ENCODE data around the gene C1S. TPM values are rescaled to one million over a fixed set of nuclear protein-coding genes. Genes with fewer than 3 reads are reported as not detected.

The C1S gene
- total and polyA plus RNA-seq, 8 donors = 61.6 to 404 (median 174) TPM

DNA sequence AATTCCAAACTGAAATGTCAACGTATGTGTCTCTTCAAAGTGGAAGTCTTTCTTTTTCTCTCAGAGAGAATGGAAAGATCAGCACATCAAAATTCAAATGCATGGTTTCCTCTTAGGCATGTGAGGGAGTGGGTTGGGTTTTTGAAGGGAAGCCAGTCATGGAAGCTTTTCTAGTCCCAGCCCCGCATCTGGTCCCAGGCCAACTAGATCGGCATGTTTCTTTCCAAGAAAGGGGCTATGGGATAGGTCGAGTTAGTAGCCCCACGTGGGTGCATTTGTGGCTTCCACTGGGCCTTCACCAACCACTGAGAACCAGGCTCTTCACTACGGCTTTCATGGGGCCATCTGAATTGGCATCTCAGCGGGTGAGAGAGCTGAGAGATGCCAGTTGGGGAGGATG, 6.6 kb downstream of the C1S start:
- DNase-seq = no peak
- intact Hi-C loops (cut with DNase I; ENCODE audit: low total_unique reads) = no loop called here
- Histone ChIP-seq H3K9me3 (no peaks in the 10 kb centered on the region), H3K27me3 (no peaks in the 10 kb centered on the region), H3K4me1 (peaks cover 0 to 46% (median 12%) of the 10 kb centered on the region in 4 donors), H3K4me3 (no peak overlapping the region), H3K36me3 (peaks cover 0 to 73% (median 55%) of the 10 kb centered on the region in 4 donors), H3K27ac (no peak overlapping the region)
- WGBS, 5 donors = 75 to 88% (median 84%) methylated on average over 7 of the region's 7 CpGs
- TF ChIP-seq POLR2A (IDR thresholded peaks at IDR 0.05) (no peak), CTCF (IDR thresholded peaks at IDR 0.05) (no peak), EP300 (IDR thresholded peaks at IDR 0.05) (no peak), POLR2AphosphoS5 (IDR thresholded peaks at IDR 0.05) (no peak)

DNA sequence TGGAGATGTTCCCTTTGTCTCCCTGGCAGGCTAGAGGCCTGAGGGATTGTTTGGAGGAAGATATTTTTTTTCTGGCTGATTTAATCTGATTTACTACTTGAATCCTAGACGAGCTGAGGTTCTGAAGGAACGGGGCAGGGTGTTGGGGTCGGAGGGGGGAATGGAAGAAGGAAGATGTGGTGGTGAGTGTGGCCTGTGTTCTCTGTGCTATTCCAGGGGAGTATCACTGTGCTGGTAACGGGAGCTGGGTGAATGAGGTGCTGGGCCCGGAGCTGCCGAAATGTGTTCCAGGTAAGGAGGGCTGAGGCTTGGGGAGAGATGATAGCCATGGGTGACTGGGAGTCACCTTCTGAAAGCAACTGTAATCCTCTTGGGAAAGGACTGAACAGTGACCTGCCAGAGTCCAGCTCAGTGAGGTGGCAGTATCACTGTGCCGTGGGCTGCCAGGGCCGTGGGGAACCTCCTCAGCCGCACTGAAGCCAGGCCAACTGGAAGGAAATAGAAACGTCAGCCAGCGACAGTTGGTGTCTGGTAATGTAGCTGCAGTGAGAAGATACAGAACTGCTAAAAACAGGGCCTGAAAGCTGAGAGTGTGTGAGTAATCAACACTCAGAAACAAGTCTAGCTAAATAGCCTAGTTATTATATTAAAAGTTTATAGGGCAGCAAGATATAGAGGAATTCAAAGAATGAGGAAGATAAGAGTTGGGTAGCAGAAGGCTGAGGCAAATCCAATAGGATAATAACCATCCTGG, 7.9 kb downstream of the C1S start:
- peaks cover 0 to 33% (median 8%) of the 10 kb centered on the region in 4 donors for H3K4me1 ChIP-seq
- H3K4me3 ChIP-seq = no peak overlapping the region
- WGBS, 5 donors = 50 to 60% (median 55%) methylated on average over 11 of the region's 11 CpGs
- peaks cover 0 to 70% (median 51%) of the 10 kb centered on the region in 4 donors for H3K36me3 ChIP-seq
- H3K27me3 ChIP-seq = no peaks in the 10 kb centered on the region
- no peaks in the 10 kb centered on the region for H3K9me3 ChIP-seq
- intact Hi-C loops (cut with DNase I; ENCODE audit: low total_unique reads) = no loop called here
- no peak for TF ChIP-seq EP300 (IDR thresholded peaks at IDR 0.05)
- no peak for TF ChIP-seq POLR2A (IDR thresholded peaks at IDR 0.05)
- DNase-seq = peak in 1 of 2 donors; percentile 32
- H3K27ac ChIP-seq = peak overlapping the region in 2 of 5 donors; percentile 38 to 42

- H3K9me3 ChIP-seq = no peaks in the 10 kb centered on the region
- WGBS, 5 donors = 23 to 45% (median 36%) methylated on average over 2 of the region's 2 CpGs
- no peak overlapping the region for H3K4me3 ChIP-seq
- no peak for TF ChIP-seq POLR2A (IDR thresholded peaks at IDR 0.05)
- TF ChIP-seq POLR2AphosphoS5 (IDR thresholded peaks at IDR 0.05) = no peak
- TF ChIP-seq CTCF (IDR thresholded peaks at IDR 0.05) = no peak
- no peak for TF ChIP-seq EP300 (IDR thresholded peaks at IDR 0.05)
- intact Hi-C loops (cut with DNase I; ENCODE audit: low total_unique reads) = no loop called here
- DNase-seq = no peak
- no peaks in the 10 kb centered on the region for H3K27me3 ChIP-seq
- peaks cover 0 to 27% (median 8%) of the 10 kb centered on the region in 4 donors for H3K4me1 ChIP-seq
- peaks cover 0 to 64% (median 50%) of the 10 kb centered on the region in 4 donors for H3K36me3 ChIP-seq
- H3K27ac ChIP-seq = peak overlapping the region in 2 of 5 donors; percentile 31 to 42
These were observed 8.5 kb downstream of the C1S start for GRCh38 chr12:7068994-7069346.

DNA sequence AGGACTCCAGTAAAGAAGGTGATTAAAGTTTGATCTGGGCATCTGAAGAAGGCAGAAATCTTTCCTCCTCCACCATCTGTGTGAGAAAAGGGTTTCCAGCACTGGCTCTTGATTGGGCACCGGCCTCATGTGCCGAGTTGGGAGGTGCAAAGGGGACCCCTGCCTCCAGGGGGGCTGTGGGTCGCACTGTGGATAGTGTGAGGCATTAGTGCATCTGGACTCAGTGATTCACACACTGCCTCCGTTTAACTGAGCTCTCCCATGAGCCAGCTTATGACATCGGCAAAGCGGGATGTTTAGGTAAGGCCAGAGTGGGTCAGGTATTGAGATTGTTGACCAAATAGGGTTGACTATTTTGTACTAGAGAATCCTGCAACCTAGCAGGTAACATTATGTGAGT, 8.9 kb downstream of the C1S start:
- intact Hi-C loops (cut with DNase I; ENCODE audit: low total_unique reads) = no loop called here
- peaks cover 0 to 24% (median 8%) of the 10 kb centered on the region in 4 donors for H3K4me1 ChIP-seq
- no peak overlapping the region for H3K4me3 ChIP-seq
- H3K27ac ChIP-seq = peak overlapping the region in 1 of 5 donors; percentile 31
- H3K27me3 ChIP-seq = no peaks in the 10 kb centered on the region
- peaks cover 0 to 62% (median 50%) of the 10 kb centered on the region in 4 donors for H3K36me3 ChIP-seq
- no peaks in the 10 kb centered on the region for H3K9me3 ChIP-seq
- TF ChIP-seq CTCF (IDR thresholded peaks at IDR 0.05) = no peak
- no peak for TF ChIP-seq POLR2A (IDR thresholded peaks at IDR 0.05)
- TF ChIP-seq EP300 (IDR thresholded peaks at IDR 0.05) = no peak
- no peak for TF ChIP-seq POLR2AphosphoS5 (IDR thresholded peaks at IDR 0.05)
- DNase-seq = no peak
- WGBS, 5 donors = 79 to 91% (median 86%) methylated on average over 6 of the region's 6 CpGs

DNA sequence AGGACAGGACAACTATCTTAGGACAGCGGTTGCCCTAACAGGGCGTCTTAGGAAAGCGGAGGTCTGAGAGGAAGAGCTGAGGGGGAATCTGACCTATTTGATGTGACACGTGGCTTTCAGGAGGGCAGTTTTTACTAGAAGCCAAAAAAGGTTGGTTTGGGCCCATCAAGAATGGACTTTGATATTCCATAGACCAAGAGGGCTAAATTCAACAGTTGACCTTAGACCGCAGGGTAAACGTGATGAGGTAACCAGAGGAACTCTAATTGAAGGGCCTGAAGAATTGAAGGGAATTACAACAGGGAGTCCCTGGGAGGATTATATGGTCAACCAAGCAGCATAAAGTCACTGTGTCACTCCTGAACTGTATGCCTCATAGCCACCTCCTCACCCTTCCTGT, 11.5 kb downstream of the C1S start:
- Histone ChIP-seq H3K4me3 (no peak overlapping the region), H3K9me3 (no peaks in the 10 kb centered on the region), H3K36me3 (peaks cover 0 to 35% (median 33%) of the 10 kb centered on the region in 4 donors), H3K4me1 (peaks cover 0 to 17% (median 8%) of the 10 kb centered on the region in 4 donors), H3K27ac (no peak overlapping the region), H3K27me3 (no peaks in the 10 kb centered on the region)
- WGBS, 5 donors = 80 to 86% (median 85%) methylated on average over 6 of the region's 6 CpGs
- intact Hi-C loops (cut with DNase I; ENCODE audit: low total_unique reads) = no loop called here
- DNase-seq = no peak
- TF ChIP-seq CTCF (IDR thresholded peaks at IDR 0.05) (no peak), POLR2A (IDR thresholded peaks at IDR 0.05) (no peak), POLR2AphosphoS5 (IDR thresholded peaks at IDR 0.05) (no peak), EP300 (IDR thresholded peaks at IDR 0.05) (no peak)

All from stomach (tissue), 9 donors.